DMS153 treated with DMSO at 0.1 percent for 48 hours (cell line): ENCODE results near the gene MGRN1.

ENCODE experiments used
- DNase-seq: peaks from one replicate; lab custom pipeline; 2025; ENCODE audit not compliant: unreplicated experiment; lab: John Stamatoyannopoulos, UW

The MGRN1 gene

GRCh38 chr16:4673387-4674046 is 48.9 kb downstream of the MGRN1 start:
- no peak for DNase-seq

DNA sequence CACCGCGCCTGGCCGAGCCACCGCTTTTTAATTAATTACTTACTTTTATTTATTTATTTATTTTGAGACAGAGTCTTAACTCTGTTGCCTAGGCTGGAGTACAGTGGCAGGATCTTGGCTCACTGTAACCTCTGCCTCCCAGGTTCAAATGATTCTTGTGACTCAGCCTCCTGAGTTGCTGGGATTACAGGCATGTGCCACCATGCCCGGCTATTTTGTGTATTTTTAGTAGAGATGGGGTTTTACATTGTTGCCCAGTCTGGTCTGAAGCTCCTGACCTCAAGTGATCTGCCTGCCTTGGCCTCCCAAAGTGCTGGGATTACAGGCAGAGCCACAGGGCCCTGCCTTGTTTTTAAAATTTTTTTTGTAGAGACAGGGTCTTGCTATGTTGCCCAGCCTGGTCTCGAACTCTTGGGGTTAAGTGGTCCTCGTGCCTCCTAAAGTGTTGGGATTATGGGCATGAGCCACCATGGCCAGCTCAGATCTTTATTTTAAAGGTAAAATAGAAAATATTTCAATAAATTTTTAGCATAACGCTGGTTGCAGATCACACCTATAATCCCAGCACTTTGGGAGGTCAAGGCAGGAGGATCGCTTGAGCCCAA is 50.4 kb downstream of the MGRN1 start:
- DNase-seq, result no peak

GRCh38 chr16:4675864-4676786 is 51.5 kb downstream of the MGRN1 start:
- no peak for DNase-seq

- no peak for DNase-seq
Observed at GRCh38 chr16:4676831-4677230, 52.2 kb downstream of the MGRN1 start.

DNA sequence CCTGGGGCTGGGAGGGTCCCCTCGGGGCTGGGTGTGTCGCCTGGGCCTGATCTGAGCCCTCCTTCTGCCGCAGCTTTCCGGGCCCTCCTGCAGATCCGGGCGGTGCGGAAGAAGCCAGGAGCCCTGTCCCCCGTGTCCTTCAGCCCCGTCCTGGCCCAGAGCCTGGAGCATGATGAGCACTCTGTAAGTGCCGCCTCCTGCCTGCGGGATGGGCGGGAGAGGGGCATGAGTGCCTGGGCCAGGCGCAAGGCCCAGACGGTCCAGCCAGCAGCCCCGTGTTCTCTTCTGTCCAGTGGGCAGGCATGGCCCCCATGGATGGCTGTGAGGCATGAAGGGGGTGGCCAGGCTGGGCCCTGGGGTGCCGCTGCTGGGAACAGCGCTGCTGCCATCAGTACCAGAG is 52.8 kb downstream of the MGRN1 start:
- no peak for DNase-seq

GRCh38 chr16:4677994-4678393 is 53.4 kb downstream of the MGRN1 start:
- no peak for DNase-seq

DNA sequence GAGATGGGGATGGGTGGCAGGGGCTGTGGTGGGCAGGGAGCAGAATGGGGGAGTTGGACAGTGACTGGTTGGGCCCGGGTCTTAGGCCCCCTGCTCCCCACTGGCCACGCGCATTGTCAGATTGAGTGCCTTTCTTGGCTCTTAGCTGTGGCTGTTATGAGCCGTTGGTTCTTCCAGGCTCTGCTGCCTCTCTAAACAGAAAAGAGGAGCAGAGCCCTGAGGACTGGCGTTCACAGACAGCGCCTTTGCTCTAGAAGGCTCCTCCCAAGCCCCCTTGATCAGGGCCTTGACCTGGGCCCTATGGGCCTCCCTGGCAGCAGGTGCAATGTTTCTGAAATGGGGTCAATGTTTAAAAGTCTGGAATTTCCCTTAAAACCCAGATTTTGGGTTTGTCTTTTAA is 54.0 kb downstream of the MGRN1 start:
- DNase-seq, result no peak

DNA sequence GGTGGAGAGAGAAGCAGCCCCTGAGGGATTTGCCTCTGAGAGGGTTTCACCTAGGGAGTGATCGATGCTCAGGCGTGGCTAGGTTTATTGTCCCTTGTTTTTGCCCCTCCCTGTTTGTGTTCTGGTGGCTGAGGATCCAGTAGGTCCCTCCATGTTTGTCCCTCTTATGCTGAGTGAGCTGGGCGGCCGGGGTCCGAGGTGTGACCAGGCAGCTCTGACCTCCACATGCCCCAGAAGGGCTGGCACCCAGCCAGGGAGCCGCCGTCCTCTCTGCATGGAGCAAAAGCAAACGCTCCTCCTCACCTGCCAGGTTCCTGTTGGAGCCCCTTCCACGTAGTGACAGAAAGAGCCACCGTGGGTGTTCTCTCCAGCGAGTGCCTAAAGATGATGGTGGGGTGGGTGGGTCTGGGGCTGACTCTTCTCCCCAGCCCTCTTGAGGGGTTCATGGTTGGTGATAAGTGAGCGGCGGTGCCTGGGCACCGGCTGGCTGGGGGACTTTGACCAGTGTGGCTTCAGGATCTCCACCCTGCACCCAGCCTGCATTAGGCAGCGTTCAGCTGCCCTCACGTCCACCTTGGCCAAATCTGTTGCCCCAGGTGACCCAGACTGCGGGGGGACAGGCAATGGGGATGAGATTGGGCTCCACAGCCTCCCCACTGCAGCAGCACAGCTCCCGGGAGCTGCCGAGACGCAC is 54.7 kb downstream of the MGRN1 start:
- no peak for DNase-seq

- no peak for DNase-seq
Observed at GRCh38 chr16:4679850-4680636, 55.4 kb downstream of the MGRN1 start.

- no peak for DNase-seq
Observed at GRCh38 chr16:4680673-4681470, 56.2 kb downstream of the MGRN1 start.

DNA sequence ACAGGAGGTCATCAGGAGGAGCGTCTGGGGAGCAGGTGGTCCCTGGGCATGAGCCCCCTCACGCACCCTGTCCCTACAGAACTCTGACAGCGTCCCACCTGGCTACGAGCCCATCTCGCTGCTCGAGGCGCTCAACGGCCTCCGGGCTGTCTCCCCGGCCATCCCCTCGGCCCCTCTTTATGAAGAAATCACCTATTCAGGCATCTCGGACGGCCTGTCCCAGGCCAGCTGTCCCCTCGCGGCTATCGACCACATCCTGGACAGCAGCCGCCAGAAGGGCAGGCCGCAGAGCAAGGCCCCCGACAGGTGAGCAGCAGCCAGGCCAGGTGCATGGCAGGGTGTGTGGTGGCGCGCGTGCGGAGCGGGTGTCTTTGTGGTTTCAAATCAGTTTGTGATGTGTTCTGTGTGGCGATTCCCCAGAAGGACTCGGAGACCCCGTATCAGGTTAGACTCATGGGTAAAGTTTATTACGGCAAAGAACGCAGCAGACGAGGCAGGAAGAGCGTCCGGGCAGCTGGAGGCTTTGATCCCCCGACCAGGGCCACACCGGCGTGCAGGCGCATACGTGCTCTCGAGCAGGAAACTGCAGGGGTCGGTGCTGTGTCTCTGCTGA is 57.0 kb downstream of the MGRN1 start:
- DNase-seq, result no peak

DNA sequence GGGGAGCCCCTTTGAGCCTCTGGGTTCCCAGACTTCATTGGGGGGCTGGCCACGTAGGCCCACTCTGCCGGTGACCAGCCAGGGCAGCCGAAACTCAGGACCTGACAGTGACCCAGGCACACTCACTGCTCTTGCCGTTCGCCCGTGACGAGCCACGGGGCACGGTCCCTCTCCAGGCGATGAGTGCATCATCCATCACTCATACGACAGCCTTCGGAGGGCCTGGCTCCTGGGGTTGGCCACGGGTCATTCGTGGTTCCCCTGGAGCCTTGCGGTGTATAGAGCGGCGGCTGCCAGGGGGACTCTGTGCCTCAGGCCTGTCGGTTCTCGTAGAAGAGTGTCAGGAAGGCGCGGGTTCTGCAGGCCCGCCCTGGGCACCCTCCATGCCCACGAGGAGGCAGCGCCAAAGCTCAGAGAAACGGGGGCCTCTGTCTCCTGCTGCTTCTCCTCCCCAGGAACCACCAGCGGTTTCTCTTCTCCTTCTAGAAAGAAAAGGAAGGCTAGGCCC is 57.5 kb downstream of the MGRN1 start:
- DNase-seq, result no peak

- no peak for DNase-seq
Observed at GRCh38 chr16:4682616-4683254, 58.1 kb downstream of the MGRN1 start.

DNA sequence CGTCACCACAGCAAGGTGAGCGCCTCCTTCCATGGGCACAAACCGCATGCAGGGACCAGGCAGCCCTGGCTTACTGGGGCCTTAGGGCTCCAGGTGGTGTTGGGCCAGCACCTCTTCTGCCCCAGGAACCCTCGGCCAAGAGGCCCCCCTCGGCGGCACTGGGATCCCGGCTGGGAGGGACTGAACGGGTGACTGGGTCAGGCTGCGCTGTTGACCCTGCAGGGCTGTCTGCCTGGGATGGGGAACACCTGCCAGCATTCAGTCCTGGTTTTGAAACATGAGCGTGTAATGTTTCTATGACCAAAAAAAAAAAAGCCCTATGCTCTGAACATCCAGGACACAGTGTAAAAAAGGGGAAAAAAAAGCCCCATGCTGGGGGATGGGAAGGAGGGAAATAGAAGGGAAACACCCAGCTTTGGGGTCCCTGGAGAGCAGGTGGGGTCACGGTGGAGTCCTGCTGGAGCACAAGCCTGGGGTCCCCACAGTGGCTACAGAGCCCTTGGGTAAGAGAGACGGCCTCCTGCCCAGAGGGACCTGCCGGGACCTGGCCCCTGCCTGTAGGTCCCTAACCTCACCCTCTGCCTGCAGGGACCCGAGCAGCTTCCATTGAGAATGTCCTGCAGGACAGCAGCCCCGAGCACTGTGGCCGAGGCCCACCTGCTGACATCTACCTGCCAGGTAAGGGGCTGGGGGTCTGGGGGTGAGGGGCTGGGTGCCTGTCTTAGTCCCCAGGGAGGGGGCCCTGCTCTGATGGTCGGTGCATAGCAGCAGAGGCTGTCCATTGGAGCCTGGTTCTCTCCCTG is 58.8 kb downstream of the MGRN1 start:
- no peak for DNase-seq

- no peak for DNase-seq
Observed at GRCh38 chr16:4684058-4684715, 59.6 kb downstream of the MGRN1 start.

DNA sequence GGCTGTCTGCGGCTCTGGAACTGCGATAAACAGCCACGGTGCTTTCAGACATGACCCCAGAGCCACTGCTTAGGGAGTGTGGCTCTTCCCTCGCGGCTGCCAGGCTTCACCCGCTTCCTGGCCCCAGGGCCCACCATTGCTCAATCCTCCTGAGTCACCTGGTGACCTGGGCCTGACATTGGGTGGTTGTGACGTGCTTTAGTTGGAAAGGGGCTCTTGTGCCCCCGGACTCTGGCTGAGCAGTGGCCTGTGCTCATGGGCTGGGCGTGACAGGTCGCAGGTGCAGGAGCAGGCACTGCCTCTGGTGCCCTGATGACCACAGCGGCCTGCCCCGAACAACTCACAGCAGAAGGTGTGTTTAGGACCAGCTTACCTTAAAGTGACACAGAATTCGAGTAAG is 60.1 kb downstream of the MGRN1 start:
- DNase-seq, result no peak

GRCh38 chr16:4685292-4685691 is 60.7 kb downstream of the MGRN1 start:
- no peak for DNase-seq
